Jurkat, Clone E6-1 (cell line): ENCODE measurements around the gene UPF3B. TPM values are rescaled to one million over a fixed set of nuclear protein-coding genes. Genes with fewer than 3 reads are reported as not detected.
"Not testable (repeated sequence)": the region's sequence is repeated elsewhere in the genome, so short reads cannot be mapped to it uniquely, and the experiment has no call there.

Source experiments
- DNase-seq: peaks from one replicate; pipeline ENCODE4 v3.0.0-alpha.2; 2011; ENCODE audit warnings: low read depth, low spot score
- H3K4me3 ChIP-seq: 2 replicates; pipeline ENCODE4 v1.5.1; 2011; ENCODE audit warnings: mild to moderate bottlenecking, low read length, control low read depth, moderate library complexity
- polyA plus RNA-seq: library from polyadenylated mRNA; unstranded; fragments of >200 nt; gene quantifications from one replicate; pipeline ENCODE4 v1.2.1, GENCODE V29; 2012; ENCODE audit warnings: missing spikeins; ENCODE audit not compliant: insufficient read length, insufficient read depth

UPF3B gene
- polyA plus RNA-seq, result 28.8 TPM

GRCh38 chrX:119852382-119853353 lies at the start of gene UPF3B:
UPF3B (minus strand) TSS chrX:119852963; CDS start chrX:119852928, 35 bp downstream.
- H3K4me3 ChIP-seq, result peak within 1 kb of the TSS; percentile 80
- DNase-seq, result peak; percentile 97

- no peak overlapping the region for H3K4me3 ChIP-seq
- DNase-seq, result no peak
Measured at GRCh38 chrX:119900976-119901375, 48.2 kb upstream of the UPF3B start.

GRCh38 chrX:119899125-119899524 lies 46.4 kb upstream of the UPF3B start:
- DNase-seq, result no peak
- H3K4me3 ChIP-seq, result no peak overlapping the region

GRCh38 chrX:119895843-119896326 lies 43.1 kb upstream of the UPF3B start, which contains the start of gene AKAP14:
AKAP14 (plus strand) TSS chrX:119895893; CDS start chrX:119903224, 7,331 bp downstream.
- DNase-seq, result no peak
- no peak within 1 kb of the TSS for H3K4me3 ChIP-seq

GRCh38 chrX:119891961-119892692 lies 39.4 kb upstream of the UPF3B start:
- not testable (repeated sequence) for DNase-seq, H3K4me3 ChIP-seq

GRCh38 chrX:119890626-119891025 lies 37.9 kb upstream of the UPF3B start:
- not testable (repeated sequence) for DNase-seq, H3K4me3 ChIP-seq

GRCh38 chrX:119887721-119888425 lies 35.1 kb upstream of the UPF3B start:
- no peak for DNase-seq
- H3K4me3 ChIP-seq, result no peak overlapping the region

- DNase-seq, result peak; percentile 49
Measured at GRCh38 chrX:119885554-119886428, 33.0 kb upstream of the UPF3B start.

GRCh38 chrX:119880552-119881437 lies 28.0 kb upstream of the UPF3B start:
- H3K4me3 ChIP-seq, result no peak overlapping the region
- peak; percentile 57 for DNase-seq

More at GRCh38 chrX:119885554-119886428, 33.0 kb upstream of the UPF3B start:
- no peak overlapping the region for H3K4me3 ChIP-seq

- peak; percentile 63 for DNase-seq
- no peak overlapping the region for H3K4me3 ChIP-seq
Measured at GRCh38 chrX:119880076-119880475, 27.3 kb upstream of the UPF3B start.

GRCh38 chrX:119878740-119879139 lies 26.0 kb upstream of the UPF3B start:
- peak; percentile 60 for DNase-seq
- H3K4me3 ChIP-seq, result no peak overlapping the region

- H3K4me3 ChIP-seq, result peak within 1 kb of the TSS; percentile 84
Measured at GRCh38 chrX:119871599-119872395, 19.0 kb upstream of the UPF3B start, which contains the start of the genes NDUFA1 and RNF113A. NDUFA1 (plus strand) TSS chrX:119871832; CDS start chrX:119871912, 80 bp downstream. RNF113A (minus strand) TSS chrX:119871733; CDS start chrX:119871613, 120 bp downstream.

GRCh38 chrX:119871245-119871598 lies 18.5 kb upstream of the UPF3B start:
- no peak for DNase-seq
- peak overlapping the region; percentile 84 for H3K4me3 ChIP-seq

More at GRCh38 chrX:119871599-119872395, 19.0 kb upstream of the UPF3B start, which contains the start of the genes NDUFA1 and RNF113A:
- DNase-seq, result peak; percentile 82

GRCh38 chrX:119870626-119871131 lies 17.9 kb upstream of the UPF3B start:
- no peak for DNase-seq
- peak overlapping the region; percentile 84 for H3K4me3 ChIP-seq

- peak overlapping the region; percentile 49 for H3K4me3 ChIP-seq
- DNase-seq, result no peak
Measured at GRCh38 chrX:119853444-119853843, 681 bp upstream of the UPF3B start.

- DNase-seq, result no peak
- H3K4me3 ChIP-seq, result no peak overlapping the region
Measured at GRCh38 chrX:119833905-119834304, 18.9 kb downstream of the UPF3B start.
